Endodermal cell (in vitro differentiated cells): ENCODE measurements around the gene ROR1. TPM values are rescaled to one million over a fixed set of nuclear protein-coding genes. Genes with fewer than 3 reads are reported as not detected.

Experiments used
- DNase-seq: peaks from one replicate; pipeline ENCODE4 v3.0.0-alpha.2; 2017
- H3K27ac ChIP-seq: 2 replicates; pipeline ENCODE4 v1.5.1; 2013; ENCODE audit warnings: mild to moderate bottlenecking, low read depth, low read length, moderate library complexity
- H3K27me3 ChIP-seq: 2 replicates; pipeline ENCODE4 v1.6.1; 2013; ENCODE audit warnings: mild to moderate bottlenecking, low read length, moderate library complexity; ENCODE audit not compliant: insufficient read depth, control insufficient read depth, poor library complexity, severe bottlenecking
- H3K36me3 ChIP-seq: 2 replicates; pipeline ENCODE4 v1.7.0; 2013; ENCODE audit warnings: mild to moderate bottlenecking, low read length, moderate library complexity; ENCODE audit not compliant: control insufficient read depth, insufficient read depth
- H3K4me1 ChIP-seq: one replicate; pipeline ENCODE4 v1.7.0; 2013; ENCODE audit warnings: low read length; ENCODE audit not compliant: control insufficient read depth, insufficient read depth
- H3K4me3 ChIP-seq: 2 replicates; pipeline ENCODE4 v1.5.1; 2013; ENCODE audit warnings: mild to moderate bottlenecking, low read length, moderate library complexity
- H3K9ac ChIP-seq: 2 replicates; pipeline ENCODE4 v1.6.1; 2013; ENCODE audit warnings: mild to moderate bottlenecking, low read length, moderate library complexity; ENCODE audit not compliant: poor library complexity, severe bottlenecking; ENCODE audit errors: extremely low read depth
- H3K9me3 ChIP-seq: 2 replicates; pipeline ENCODE4 v1.6.1; 2013; ENCODE audit warnings: mild to moderate bottlenecking, low read length, moderate library complexity; ENCODE audit not compliant: control insufficient read depth
- H3K27ac Mint-ChIP-seq: 2 replicates; pipeline ENCODE4 v1.8.0; 2020; ENCODE audit warnings: mixed read lengths
- H3K27me3 Mint-ChIP-seq: 2 replicates; pipeline ENCODE4 v1.8.0; 2021; ENCODE audit warnings: mild to moderate bottlenecking, mixed read lengths; ENCODE audit not compliant: insufficient read depth
- H3K36me3 Mint-ChIP-seq: 2 replicates; pipeline ENCODE4 v1.8.0; 2020; ENCODE audit warnings: low read depth, mixed read lengths
- H3K4me1 Mint-ChIP-seq: 2 replicates; pipeline ENCODE4 v1.8.0; 2020; ENCODE audit warnings: mixed read lengths
- H3K4me3 Mint-ChIP-seq: 2 replicates; pipeline ENCODE4 v1.8.0; 2020; ENCODE audit warnings: mild to moderate bottlenecking, moderate library complexity, mixed read lengths
- H3K9me3 Mint-ChIP-seq: 2 replicates; pipeline ENCODE4 v1.8.0; 2020; ENCODE audit warnings: mild to moderate bottlenecking, mixed read lengths
- CTCF ChIP-seq: fragments of 200-600 bp; sonication (generic); conservative IDR thresholded peaks from 2 replicates; pipeline ENCODE4 v1.5.0; 2021; ENCODE audit warnings: antibody characterized with exemption, mild to moderate bottlenecking
- WGBS, 2 experiments: methylation state at CpG; one replicate each; pipeline versions ENCODE4 v1.1.5 to v1.1.7; 2013; ENCODE audit warnings: missing lambda C conversion rate in 2 of 2, mixed read lengths in 1 of 2; ENCODE audit not compliant: insufficient coverage in 1 of 2, insufficient read length in 1 of 2; 5-methylcytosine and 5-hydroxymethylcytosine counted together
- total RNA-seq, 2 donors: library from RNA; stranded (reverse); fragmentation: NEBNext Ultra II Directional in 1 of 2; extraction: Animal tissue kit (Norgen Biotek cat#: 25700) in 1 of 2; gene quantifications; 2 replicates in 1 of 2; 3 replicates in 1 of 2; pipeline ENCODE4 v1.2.1, GENCODE V29; 2021

Gene ROR1
- total RNA-seq, 2 donors from 2014 or later = 77.4 to 77.9 TPM

- H3K27me3 Mint-ChIP-seq = no peaks in the 10 kb centered on the region
- 70 to 77% methylated on average over 2 of the region's 2 CpGs for WGBS, 2 experiments
- H3K4me3 Mint-ChIP-seq = no peak overlapping the region
- TF ChIP-seq CTCF = no peak
- no peak overlapping the region for H3K4me3 ChIP-seq
- H3K27me3 ChIP-seq = no peaks in the 10 kb centered on the region
- H3K36me3 ChIP-seq = peaks cover 37% of the 10 kb centered on the region
- peaks cover 7% of the 10 kb centered on the region for H3K4me1 ChIP-seq
- H3K9me3 ChIP-seq = peaks cover 33% of the 10 kb centered on the region
- peaks cover 25% of the 10 kb centered on the region for H3K4me1 Mint-ChIP-seq
- H3K9me3 Mint-ChIP-seq = peaks cover 28% of the 10 kb centered on the region
- no peak overlapping the region for H3K27ac ChIP-seq
- H3K27ac Mint-ChIP-seq = no peak overlapping the region
- no peak for DNase-seq
- H3K9ac ChIP-seq = no peak overlapping the region
- H3K36me3 Mint-ChIP-seq = peaks cover 81% of the 10 kb centered on the region
These were observed 393.4 kb downstream of the ROR1 start for GRCh38 chr1:64167176-64167575.

- WGBS, 2 experiments = 75 to 96% methylated on average over 1 of the region's 1 CpG
- H3K36me3 ChIP-seq = peaks cover 60% of the 10 kb centered on the region
These were observed 397.4 kb downstream of the ROR1 start for GRCh38 chr1:64171246-64171645.

GRCh38 chr1:64171797-64172281 lies 398.0 kb downstream of the ROR1 start:
- Histone ChIP-seq H3K4me3 (no peak overlapping the region), H3K27ac (no peak overlapping the region), H3K4me1 (no peaks in the 10 kb centered on the region), H3K9me3 (peaks cover 29% of the 10 kb centered on the region), H3K36me3 (peaks cover 59% of the 10 kb centered on the region), H3K27me3 (no peaks in the 10 kb centered on the region), H3K9ac (no peak overlapping the region)
- no peaks in the 10 kb centered on the region for H3K27me3 Mint-ChIP-seq
- no peak overlapping the region for H3K27ac Mint-ChIP-seq
- H3K36me3 Mint-ChIP-seq = peaks cover 74% of the 10 kb centered on the region
- no peak overlapping the region for H3K4me3 Mint-ChIP-seq
- H3K4me1 Mint-ChIP-seq = peaks cover 20% of the 10 kb centered on the region
- 80 to 82% methylated on average over 3 of the region's 3 CpGs for WGBS, 2 experiments
- H3K9me3 Mint-ChIP-seq = peaks cover 28% of the 10 kb centered on the region
- DNase-seq = no peak
- TF ChIP-seq CTCF = no peak

More at GRCh38 chr1:64171246-64171645, 397.4 kb downstream of the ROR1 start:
- no peak for TF ChIP-seq CTCF
- no peaks in the 10 kb centered on the region for H3K4me1 ChIP-seq
- H3K27me3 Mint-ChIP-seq = no peaks in the 10 kb centered on the region
- H3K27ac Mint-ChIP-seq = no peak overlapping the region
- no peak overlapping the region for H3K4me3 Mint-ChIP-seq
- no peak overlapping the region for H3K9ac ChIP-seq
- peaks cover 20% of the 10 kb centered on the region for H3K4me1 Mint-ChIP-seq
- peaks cover 73% of the 10 kb centered on the region for H3K36me3 Mint-ChIP-seq
- H3K4me3 ChIP-seq = no peak overlapping the region
- no peak for DNase-seq
- H3K9me3 Mint-ChIP-seq = peaks cover 28% of the 10 kb centered on the region
- no peaks in the 10 kb centered on the region for H3K27me3 ChIP-seq
- no peak overlapping the region for H3K27ac ChIP-seq
- H3K9me3 ChIP-seq = peaks cover 33% of the 10 kb centered on the region
